WTC11 (cell line): ENCODE results near the gene PRKAG2.

Source experiments
- AFF4 ChIP-seq: sonication (generic); formaldehyde crosslinking; IDR thresholded peaks from 2 replicates; pipeline ENCODE4 v1.8.1; 2023; ENCODE audit warnings: mild to moderate bottlenecking, missing genetic modification reagents, borderline replicate concordance
- ATF1 ChIP-seq: sonication (generic); formaldehyde crosslinking; IDR thresholded peaks from 2 replicates; pipeline ENCODE4 v1.8.1; 2023; ENCODE audit warnings: mild to moderate bottlenecking, moderate library complexity, missing genetic modification reagents
- ATF2 ChIP-seq: sonication (generic); formaldehyde crosslinking; IDR thresholded peaks from 2 replicates; pipeline ENCODE4 v1.8.1; 2022; ENCODE audit warnings: low read depth, missing genetic modification reagents, borderline replicate concordance
- CTCF ChIP-seq: fragments of 200-600 bp; IDR thresholded peaks from 2 replicates; pipeline ENCODE4 v1.8.0; 2022; ENCODE audit warnings: antibody characterized with exemption
- ETV6 ChIP-seq: sonication (generic); formaldehyde crosslinking; IDR thresholded peaks from 2 replicates; pipeline ENCODE4 v1.8.1; 2022; ENCODE audit warnings: mild to moderate bottlenecking, missing genetic modification reagents
- GTF2I ChIP-seq: fragments of 250-450 bp; sonication (Bioruptor Pico); conservative IDR thresholded peaks from 2 replicates; pipeline ENCODE4 v1.4.0; 2021; ENCODE audit warnings: mild to moderate bottlenecking
- NR3C1 ChIP-seq: sonication (generic); formaldehyde crosslinking; conservative IDR thresholded peaks from 2 replicates; pipeline ENCODE4 v1.8.1; 2023; ENCODE audit warnings: low read depth, mild to moderate bottlenecking, missing genetic modification reagents
- RELA ChIP-seq: sonication (generic); formaldehyde crosslinking; IDR thresholded peaks from 2 replicates; pipeline ENCODE4 v1.8.1; 2022; ENCODE audit warnings: missing genetic modification reagents, mild to moderate bottlenecking, borderline replicate concordance
- TCF7 ChIP-seq: sonication (generic); formaldehyde crosslinking; IDR thresholded peaks from 2 replicates; pipeline ENCODE4 v1.8.0; 2022; ENCODE audit warnings: mild to moderate bottlenecking, low read depth, missing genetic modification reagents, moderate library complexity
- ZBTB21 ChIP-seq: sonication (generic); formaldehyde crosslinking; IDR thresholded peaks from 2 replicates; pipeline ENCODE4 v1.8.1; 2023; ENCODE audit warnings: mild to moderate bottlenecking, missing genetic modification reagents, borderline replicate concordance
- ZNF416 ChIP-seq: fragments of 250-450 bp; sonication (Bioruptor Pico); IDR thresholded peaks from 2 replicates; pipeline ENCODE4 v1.9.0; 2021; ENCODE audit warnings: mild to moderate bottlenecking, inconsistent platforms
- TF ChIP-seq, protein P1 (sequence below): sonication (generic); formaldehyde crosslinking; IDR thresholded peaks from 2 replicates; pipeline ENCODE4 v1.8.0; 2022; ENCODE audit warnings: mild to moderate bottlenecking, missing genetic modification reagents
- TF ChIP-seq, protein P2 (sequence below): sonication (generic); formaldehyde crosslinking; IDR thresholded peaks from 2 replicates; pipeline ENCODE4 v1.8.0; 2022; ENCODE audit warnings: mild to moderate bottlenecking, missing genetic modification reagents

DNA sequence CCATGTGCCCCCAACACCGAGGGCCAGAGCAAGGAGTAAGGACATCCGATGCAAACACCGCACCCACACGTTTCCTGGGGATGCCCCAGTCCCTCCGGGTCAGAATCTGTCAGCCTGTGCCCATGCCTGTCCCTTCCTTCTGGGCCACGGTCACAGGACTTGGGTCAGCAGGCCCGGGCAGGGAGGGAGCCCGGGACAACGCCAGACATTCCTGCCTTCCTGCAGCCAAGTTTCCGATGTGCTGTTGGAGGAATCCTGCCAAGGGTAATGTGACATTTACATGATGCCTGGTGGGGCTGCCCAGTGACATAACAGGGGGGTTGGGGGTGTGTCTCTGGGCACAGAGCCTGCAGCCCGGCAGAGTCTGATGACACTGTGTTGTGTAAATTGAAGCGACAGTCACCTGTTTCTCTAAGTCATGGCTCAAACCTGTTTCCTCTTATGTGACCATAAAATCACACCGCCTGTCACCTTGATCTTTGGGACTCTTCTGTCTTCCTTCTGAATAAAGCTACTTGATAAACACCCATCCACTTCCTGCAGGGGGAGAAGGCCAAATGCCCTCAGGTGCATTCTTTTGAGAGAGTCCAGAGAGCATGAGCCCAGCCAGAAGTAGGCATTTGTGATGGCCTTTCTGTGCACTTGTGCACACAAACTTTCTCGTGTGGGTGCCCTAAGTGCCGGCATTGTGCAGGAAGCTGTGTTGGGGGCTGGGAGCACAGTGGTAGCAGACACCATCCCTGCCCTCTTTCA lies 181.9 kb downstream of the PRKAG2 start:
- TF ChIP-seq CTCF (no peak), ATF2 (no peak), ETV6 (no peak), GTF2I (no peak), ATF1 (CRISPR knock-in tag) (no peak), NR3C1 (CRISPR knock-in tag) (no peak), RELA (CRISPR knock-in tag) (no peak), ZNF416 (no peak), ZBTB21 (CRISPR knock-in tag) (no peak), AFF4 (no peak), TCF7 (CRISPR knock-in tag) (no peak)
- TF ChIP-seq, protein P1, sequence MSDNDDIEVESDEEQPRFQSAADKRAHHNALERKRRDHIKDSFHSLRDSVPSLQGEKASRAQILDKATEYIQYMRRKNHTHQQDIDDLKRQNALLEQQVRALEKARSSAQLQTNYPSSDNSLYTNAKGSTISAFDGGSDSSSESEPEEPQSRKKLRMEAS (CRISPR knock-in tag): no peak
- TF ChIP-seq, protein P2, sequence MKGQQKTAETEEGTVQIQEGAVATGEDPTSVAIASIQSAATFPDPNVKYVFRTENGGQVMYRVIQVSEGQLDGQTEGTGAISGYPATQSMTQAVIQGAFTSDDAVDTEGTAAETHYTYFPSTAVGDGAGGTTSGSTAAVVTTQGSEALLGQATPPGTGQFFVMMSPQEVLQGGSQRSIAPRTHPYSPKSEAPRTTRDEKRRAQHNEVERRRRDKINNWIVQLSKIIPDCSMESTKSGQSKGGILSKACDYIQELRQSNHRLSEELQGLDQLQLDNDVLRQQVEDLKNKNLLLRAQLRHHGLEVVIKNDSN (CRISPR knock-in tag): no peak
